Subcutaneous abdominal adipose tissue (tissue), 5 donors: ENCODE measurements around the gene PRDM15.

Source experiments
- H3K27ac ChIP-seq: one replicate; pipeline ENCODE4 v1.7.0; 2013; ENCODE audit warnings: low read depth, mild to moderate bottlenecking, inconsistent platforms, low read length, moderate library complexity
- H3K27me3 ChIP-seq, 5 donors: one replicate each; pipeline ENCODE4 v1.7.0; 2013; ENCODE audit warnings: low read length in 5 of 5, inconsistent platforms in 1 of 5; ENCODE audit not compliant: control insufficient read depth in 5 of 5, insufficient read depth in 4 of 5
- H3K36me3 ChIP-seq, 5 donors: one replicate each; pipeline ENCODE4 v1.7.0; 2013; ENCODE audit warnings: low read length in 5 of 5; ENCODE audit not compliant: control insufficient read depth in 5 of 5, insufficient read depth in 5 of 5
- H3K4me1 ChIP-seq, 5 donors: one replicate each; pipeline ENCODE4 v1.7.0; 2013; ENCODE audit warnings: low read length in 5 of 5, mild to moderate bottlenecking in 3 of 5, moderate library complexity in 1 of 5; ENCODE audit not compliant: control insufficient read depth in 5 of 5, insufficient read depth in 5 of 5
- H3K4me3 ChIP-seq, 5 donors: one replicate each; pipeline ENCODE4 v1.7.0; 2013; ENCODE audit warnings: low read length in 5 of 5, low read depth in 1 of 5
- H3K9ac ChIP-seq, 5 donors: one replicate each; pipeline ENCODE4 v1.7.0; 2013; ENCODE audit warnings: low read length in 5 of 5, mild to moderate bottlenecking in 4 of 5, moderate library complexity in 3 of 5
- H3K9me3 ChIP-seq, 5 donors: one replicate each; pipeline ENCODE4 v1.7.0; 2013; ENCODE audit warnings: low read length in 5 of 5; ENCODE audit not compliant: control insufficient read depth in 5 of 5
- donor health status: healthy.
- donor health status: healthy.
- donor health status: healthy.
- donor health status: healthy.
- donor health status: healthy.

Gene PRDM15

DNA sequence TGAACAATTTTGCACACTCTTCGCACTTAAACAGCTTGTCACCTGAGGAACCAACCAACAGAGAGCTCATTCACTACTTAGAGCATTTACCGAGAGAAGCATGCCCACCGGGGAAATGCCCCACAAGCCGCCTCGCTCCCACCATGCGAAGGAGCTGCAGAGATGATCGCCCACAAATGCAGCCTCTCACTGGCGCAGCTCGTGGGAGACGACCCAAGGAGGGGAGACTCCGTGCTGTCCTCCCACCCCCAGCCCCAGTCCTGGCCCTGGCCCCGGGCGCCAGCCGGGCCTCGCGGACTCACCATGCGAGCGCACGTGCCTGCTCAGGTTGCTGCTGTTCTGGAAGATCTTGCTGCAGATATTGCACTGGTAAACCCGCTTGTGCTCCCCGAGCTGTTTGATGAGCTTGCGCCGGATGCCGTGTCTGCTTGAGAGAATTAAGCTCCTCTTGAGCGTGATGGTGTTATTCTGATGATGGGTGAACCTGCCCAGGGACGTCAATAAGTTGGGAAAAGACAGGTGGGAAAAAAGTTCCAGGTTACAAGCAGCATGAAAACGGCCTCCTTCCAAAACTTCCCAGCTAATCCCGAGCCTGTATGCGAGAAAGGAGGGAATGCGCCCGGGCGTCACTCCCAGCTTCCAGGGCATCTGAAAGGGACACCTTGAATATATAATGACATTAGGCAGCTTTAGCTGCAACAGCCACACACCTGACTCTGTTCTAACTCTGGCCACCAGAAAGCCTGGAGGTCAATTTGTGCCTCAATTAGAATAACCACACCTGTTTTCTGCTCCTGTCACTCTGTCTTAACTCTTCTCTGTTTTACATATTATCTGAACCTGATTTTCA lies 42.8 kb downstream of the PRDM15 start:
- Histone ChIP-seq H3K9me3 (peaks cover 0 to 6% (median 5%) of the 10 kb centered on the region in 5 donors), H3K27me3 (no peaks in the 10 kb centered on the region), H3K27ac (no peak overlapping the region), H3K4me1 (no peaks in the 10 kb centered on the region), H3K9ac (no peak overlapping the region), H3K36me3 (peaks cover 5 to 71% (median 49%) of the 10 kb centered on the region in 5 donors), H3K4me3 (no peak overlapping the region)

- no peaks in the 10 kb centered on the region for H3K9me3 ChIP-seq
- peaks cover 0 to 71% (median 49%) of the 10 kb centered on the region in 5 donors for H3K36me3 ChIP-seq
- no peak overlapping the region for H3K4me3 ChIP-seq
- H3K27me3 ChIP-seq = no peaks in the 10 kb centered on the region
- H3K27ac ChIP-seq = no peak overlapping the region
- H3K9ac ChIP-seq = no peak overlapping the region
- no peaks in the 10 kb centered on the region for H3K4me1 ChIP-seq
Measured at GRCh38 chr21:41835711-41836154, 43.4 kb downstream of the PRDM15 start.

- Histone ChIP-seq H3K27ac (no peak overlapping the region), H3K9me3 (no peaks in the 10 kb centered on the region), H3K27me3 (no peaks in the 10 kb centered on the region), H3K4me1 (no peaks in the 10 kb centered on the region), H3K4me3 (no peak overlapping the region), H3K36me3 (peaks cover 0 to 71% (median 49%) of the 10 kb centered on the region in 5 donors), H3K9ac (no peak overlapping the region)
Measured at GRCh38 chr21:41834926-41835663, 44.0 kb downstream of the PRDM15 start.

DNA sequence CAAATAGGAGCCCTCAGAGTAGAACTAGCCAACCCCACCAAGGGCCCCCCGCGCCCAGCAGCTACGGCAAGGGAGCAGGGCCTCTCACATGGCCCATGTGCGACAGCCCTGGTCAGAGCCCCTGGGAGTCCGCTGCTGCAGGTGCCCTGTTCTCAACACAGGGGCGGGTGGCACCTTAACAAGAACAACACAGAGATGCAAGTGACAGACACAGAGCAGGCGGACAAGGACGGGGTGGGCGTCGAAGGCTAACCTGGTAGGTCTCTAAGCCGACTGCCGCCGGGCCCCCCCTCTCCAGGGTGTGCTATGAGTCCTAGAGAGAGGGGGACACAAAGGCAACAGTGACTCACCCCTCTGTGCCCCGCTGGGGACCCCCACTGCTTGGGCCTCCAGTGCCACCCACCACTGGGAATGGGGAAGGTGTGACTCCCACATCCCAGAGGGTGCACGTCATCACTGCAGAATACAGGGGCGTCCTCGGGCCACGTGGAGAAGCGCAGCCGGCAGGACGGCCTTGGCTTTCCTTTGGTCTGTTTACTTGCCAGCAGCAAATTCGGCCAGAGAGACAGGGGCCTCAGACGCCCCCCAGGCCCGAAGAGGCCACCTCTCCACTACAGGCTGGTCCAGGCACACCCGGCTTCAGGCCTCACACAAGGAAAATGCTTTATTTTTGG lies 44.8 kb downstream of the PRDM15 start:
- H3K9ac ChIP-seq = no peak overlapping the region
- H3K36me3 ChIP-seq = peaks cover 0 to 71% (median 49%) of the 10 kb centered on the region in 5 donors
- H3K9me3 ChIP-seq = no peaks in the 10 kb centered on the region
- H3K27ac ChIP-seq = no peak overlapping the region
- no peak overlapping the region for H3K4me3 ChIP-seq
- H3K4me1 ChIP-seq = no peaks in the 10 kb centered on the region
- no peaks in the 10 kb centered on the region for H3K27me3 ChIP-seq

DNA sequence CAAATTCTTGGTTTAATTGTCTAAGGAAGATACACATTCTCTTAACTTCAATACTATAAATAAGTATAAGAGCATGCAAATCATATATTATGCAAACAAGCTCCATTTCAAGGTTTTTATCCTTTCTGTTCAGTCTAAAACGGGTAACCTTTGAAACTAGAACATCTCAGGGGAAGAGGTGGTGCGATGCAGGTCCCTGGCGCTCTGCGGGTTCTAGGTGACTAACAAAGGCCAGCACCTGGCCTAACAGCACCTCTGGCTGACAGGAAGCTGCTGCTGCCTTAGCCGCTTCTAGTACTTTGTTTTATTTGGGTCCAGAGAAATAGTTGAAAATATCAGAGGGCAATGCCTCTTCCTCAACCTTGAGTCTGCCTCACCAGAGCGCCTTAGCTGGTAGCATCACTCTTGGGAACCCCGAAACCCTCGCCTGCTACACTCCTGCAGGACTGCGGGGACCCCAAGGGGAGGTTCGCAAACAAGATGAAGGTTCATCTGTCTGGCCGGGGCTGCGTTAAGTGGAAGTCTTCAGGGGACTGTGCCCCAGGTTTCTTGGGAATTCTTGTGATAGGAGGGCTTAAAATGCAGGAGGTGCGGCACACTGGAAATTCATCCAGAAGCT lies 45.5 kb downstream of the PRDM15 start:
- Histone ChIP-seq H3K27me3 (no peaks in the 10 kb centered on the region), H3K36me3 (peaks cover 0 to 64% (median 44%) of the 10 kb centered on the region in 5 donors), H3K27ac (no peak overlapping the region), H3K9me3 (no peaks in the 10 kb centered on the region), H3K4me1 (no peaks in the 10 kb centered on the region), H3K4me3 (no peak overlapping the region), H3K9ac (no peak overlapping the region)

DNA sequence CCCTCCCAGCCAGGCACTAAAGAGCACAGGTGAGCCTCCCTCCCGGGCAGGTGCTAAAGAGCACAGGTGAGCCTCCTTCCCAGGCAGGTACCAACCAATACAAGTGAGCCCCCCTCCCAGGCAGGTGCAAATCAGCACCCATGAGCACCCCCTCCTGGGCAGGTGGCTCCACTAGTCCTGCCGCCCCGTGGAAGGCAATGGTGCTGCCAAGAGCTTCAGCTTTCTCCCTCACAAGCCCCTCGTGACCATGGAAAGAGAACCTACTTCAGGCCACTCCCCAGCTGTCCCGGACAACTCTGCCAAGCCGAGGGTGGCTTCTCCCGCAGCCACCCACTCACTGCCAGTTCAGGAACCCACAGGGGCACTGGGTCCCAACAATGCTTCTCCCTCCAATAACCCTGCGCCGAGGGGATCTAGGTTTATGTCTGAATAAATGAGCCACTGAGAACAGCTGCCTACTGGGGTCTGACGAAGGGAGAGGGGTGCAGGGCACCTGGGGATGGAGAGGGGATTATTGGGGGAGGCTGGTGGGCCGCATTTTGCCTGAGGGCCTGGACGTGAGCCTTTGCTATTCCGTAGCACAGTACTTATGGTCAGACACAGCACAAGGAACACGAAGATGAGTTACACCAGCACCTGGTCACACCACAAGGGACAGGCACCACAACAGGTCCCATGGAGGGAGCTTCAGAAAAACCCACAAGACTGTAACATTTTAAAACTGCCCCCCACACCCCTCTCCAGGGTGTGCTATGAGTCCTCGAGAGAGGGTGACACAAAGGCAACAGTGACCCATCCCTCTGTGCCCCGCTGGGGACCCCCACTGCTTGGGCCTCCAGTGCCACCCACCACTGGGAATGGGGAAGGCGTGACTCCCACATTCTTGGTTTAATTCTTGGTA lies 46.3 kb downstream of the PRDM15 start:
- Histone ChIP-seq H3K27me3 (no peaks in the 10 kb centered on the region), H3K9ac (no peak overlapping the region), H3K4me3 (no peak overlapping the region), H3K9me3 (no peaks in the 10 kb centered on the region), H3K27ac (no peak overlapping the region), H3K36me3 (peaks cover 0 to 64% (median 45%) of the 10 kb centered on the region in 5 donors), H3K4me1 (no peaks in the 10 kb centered on the region)

DNA sequence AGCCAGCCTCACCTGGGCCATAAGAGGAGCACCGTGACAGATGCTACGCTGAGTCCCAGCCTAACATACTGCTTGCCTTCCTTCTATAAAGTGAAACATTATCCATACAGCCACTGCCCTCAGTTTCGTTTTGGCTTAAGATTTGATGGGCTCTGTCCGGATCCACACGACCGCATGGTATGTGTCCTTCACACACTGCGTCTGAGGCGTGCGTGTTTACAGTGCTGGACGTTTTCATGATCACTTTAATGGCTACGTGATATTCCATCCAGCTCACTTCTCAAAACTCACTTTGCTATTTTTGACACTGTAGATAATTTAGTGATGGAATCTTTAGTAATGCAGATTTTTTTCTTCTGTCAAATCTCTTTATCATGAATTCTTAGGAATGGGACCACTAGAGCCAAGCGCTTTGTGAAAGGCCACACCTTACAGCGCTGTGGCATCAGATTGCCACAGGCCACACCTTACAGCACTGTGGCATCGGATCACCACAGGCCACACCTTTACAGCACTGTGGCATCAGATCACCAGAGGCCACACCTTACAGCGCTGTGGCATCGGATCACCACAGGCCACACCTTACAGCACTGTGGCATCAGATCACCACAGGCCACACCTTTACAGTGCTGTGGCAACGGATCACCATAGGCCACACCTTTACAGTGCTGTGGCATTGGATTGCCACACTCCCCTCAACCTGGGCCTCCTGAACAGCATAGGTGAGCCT lies 47.1 kb downstream of the PRDM15 start:
- Histone ChIP-seq H3K36me3 (peaks cover 0 to 64% (median 44%) of the 10 kb centered on the region in 5 donors), H3K4me1 (no peaks in the 10 kb centered on the region), H3K27ac (no peak overlapping the region), H3K9me3 (no peaks in the 10 kb centered on the region), H3K4me3 (no peak overlapping the region), H3K9ac (no peak overlapping the region), H3K27me3 (no peaks in the 10 kb centered on the region)

DNA sequence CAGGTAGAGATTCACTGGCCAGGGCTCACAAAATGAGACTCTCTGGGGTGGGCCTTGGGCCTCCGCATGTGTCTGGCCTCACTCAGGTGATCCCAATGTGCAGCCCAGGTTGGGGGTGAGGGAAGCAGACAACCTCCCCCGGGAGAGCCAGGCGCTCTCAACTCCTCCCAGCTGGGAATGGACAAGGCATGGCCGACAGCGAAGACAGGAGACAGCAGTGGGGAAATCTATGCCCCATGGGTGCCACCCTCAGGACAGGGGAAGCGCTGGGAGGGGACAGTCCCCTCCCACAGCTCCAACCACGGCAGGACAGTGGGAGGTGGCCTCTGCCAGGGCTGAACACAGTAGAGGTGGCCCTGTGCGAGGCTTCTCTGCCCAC lies 47.7 kb downstream of the PRDM15 start:
- Histone ChIP-seq H3K36me3 (peaks cover 0 to 64% (median 45%) of the 10 kb centered on the region in 5 donors), H3K9ac (no peak overlapping the region), H3K9me3 (no peaks in the 10 kb centered on the region), H3K4me3 (no peak overlapping the region), H3K27me3 (no peaks in the 10 kb centered on the region), H3K27ac (no peak overlapping the region), H3K4me1 (no peaks in the 10 kb centered on the region)
